Measurements from ENCODE around the gene CLMN. TPM values are rescaled to one million over a fixed set of nuclear protein-coding genes. Genes with fewer than 3 reads are reported as not detected.

The CLMN gene
- total and polyA plus RNA-seq, 2 of the 13 experiments (the other 11 are each of a cell fraction or from before 2014, with no cell fraction given), result 15.1 to 16.7 TPM

GRCh38 chr14:95256002-95256775, 63.5 kb downstream of the CLMN start:
- no peak overlapping the region for H3K4me3 ChIP-seq (replicated peaks in 1 of 3; ENCODE audit: insufficient read depth in 1 of 3, low read depth in 2 of 3, low read length in 3 of 3)
- ATAC-seq (no peak), FAIRE-seq (no peak), DNase-seq (ENCODE audit: low spot score) (no peak)
- CTCF ChIA-PET (ENCODE audit: low intra/inter-chr PET ratio, low total read pairs), result no interaction called here
- no TSS peak for BruUV-seq (replicated peaks)
- intact Hi-C loops (cut with micrococcal nuclease; ENCODE audit: unreplicated experiment) (no loop called here), in situ Hi-C loops (cut with HindIII; ENCODE audit: extremely low pct_ligation_motif_present, low pct_unique_long_range_greater_than_20kb) (no loop called here)
- no peak overlapping the region for H3K4me2 ChIP-seq (ENCODE audit: low read depth, low read length)
- no peaks in the 10 kb centered on the region for H4K20me1 ChIP-seq (ENCODE audit: insufficient read depth, low read length)
- H3K79me2 ChIP-seq (ENCODE audit: insufficient read depth, low read length), result no peaks in the 10 kb centered on the region
- H3K9ac ChIP-seq (ENCODE audit: insufficient read depth, low read depth, low read length), result no peak overlapping the region
- H3K36me3 ChIP-seq (replicated peaks in 1 of 2; ENCODE audit: control insufficient read depth in 1 of 2, insufficient read depth in 2 of 2, low read length in 2 of 2), result no peaks in the 10 kb centered on the region
- WGBS (ENCODE audit: low lambda C conversion rate), result 89% methylated on average over 13 of the region's 15 CpGs
- no peaks in the 10 kb centered on the region for H3K27me3 ChIP-seq (ENCODE audit: control insufficient read depth in 1 of 2, insufficient read depth in 2 of 2, low read length in 2 of 2)
- no peaks in the 10 kb centered on the region for H3K4me1 ChIP-seq (ENCODE audit: insufficient read depth, low read length)
- no peak for TF ChIP-seq LCORL (IDR thresholded peaks at IDR 0.05)
- TF ChIP-seq LCORL (CRISPR knock-in tag; IDR thresholded peaks at IDR 0.05), result no peak
- no peak for TF ChIP-seq SKI (IDR thresholded peaks at IDR 0.05; ENCODE audit: partially characterized antibody)
- TF ChIP-seq RFXANK (CRISPR knock-in tag; IDR thresholded peaks at IDR 0.05), result no peak
- no peak for TF ChIP-seq NR1H2 (CRISPR knock-in tag; IDR thresholded peaks at IDR 0.05; ENCODE audit: borderline replicate concordance, low read depth)
- no peak for TF ChIP-seq CSRNP1 (CRISPR knock-in tag; IDR thresholded peaks at IDR 0.05)
- TF ChIP-seq ZNF574 (CRISPR knock-in tag; IDR thresholded peaks at IDR 0.05), result no peak
- no peak for TF ChIP-seq KDM5B (CRISPR knock-in tag; IDR thresholded peaks at IDR 0.05; ENCODE audit: borderline replicate concordance)
- TF ChIP-seq PCBP1 (IDR thresholded peaks at IDR 0.05; ENCODE audit: borderline replicate concordance, low read depth, low read length), result no peak
- no peak for TF ChIP-seq HDAC2 (CRISPR knock-in tag; IDR thresholded peaks at IDR 0.05)
- H3K27ac ChIP-seq (ENCODE audit: extremely low read length, insufficient read depth, low read length), result no peak overlapping the region
- POLR2A ChIA-PET, result no interaction called here
- no peaks in the 10 kb centered on the region for H3K9me3 ChIP-seq (ENCODE audit: low read length)
- H2AFZ ChIP-seq (ENCODE audit: low read length), result no peak overlapping the region

Data from HepG2 (cell line).